OCI-LY7 (cell line): ENCODE measurements around the gene TMEM61.

Experiments used
- CTCF ChIP-seq: fragments of 200-600 bp; sonication (generic); conservative IDR thresholded peaks from 2 replicates; pipeline ENCODE4 v1.5.1; 2014; ENCODE audit warnings: mild to moderate bottlenecking, antibody characterized with exemption, low read length, moderate library complexity, mixed read lengths
- EZH2phosphoT487 ChIP-seq: fragments of 200-600 bp; sonication (generic); IDR thresholded peaks from 2 replicates; pipeline ENCODE4 v1.6.1; 2018; ENCODE audit warnings: low read depth, borderline replicate concordance, mild to moderate bottlenecking, mixed run types, antibody characterized with exemption, low read length, moderate library complexity, mixed read lengths

GRCh38 chr1:54931275-54931840 is 49.1 kb upstream of the TMEM61 start:
- no peak for TF ChIP-seq CTCF
- TF ChIP-seq EZH2phosphoT487, result no peak
